ENCODE results near the gene COA1.
"Not testable (repeated sequence)": the region's sequence is repeated elsewhere in the genome, so short reads cannot be mapped to it uniquely, and the experiment has no call there.

Gene COA1

GRCh38 chr7:43632746-43633145 is 96.6 kb downstream of the COA1 start:
- DNase-seq (ENCODE audit: low read depth), result no peak
- no peak overlapping the region for H3K4me3 ChIP-seq (ENCODE audit: control insufficient read depth, low read depth, low read length)
- TF ChIP-seq, protein P1, sequence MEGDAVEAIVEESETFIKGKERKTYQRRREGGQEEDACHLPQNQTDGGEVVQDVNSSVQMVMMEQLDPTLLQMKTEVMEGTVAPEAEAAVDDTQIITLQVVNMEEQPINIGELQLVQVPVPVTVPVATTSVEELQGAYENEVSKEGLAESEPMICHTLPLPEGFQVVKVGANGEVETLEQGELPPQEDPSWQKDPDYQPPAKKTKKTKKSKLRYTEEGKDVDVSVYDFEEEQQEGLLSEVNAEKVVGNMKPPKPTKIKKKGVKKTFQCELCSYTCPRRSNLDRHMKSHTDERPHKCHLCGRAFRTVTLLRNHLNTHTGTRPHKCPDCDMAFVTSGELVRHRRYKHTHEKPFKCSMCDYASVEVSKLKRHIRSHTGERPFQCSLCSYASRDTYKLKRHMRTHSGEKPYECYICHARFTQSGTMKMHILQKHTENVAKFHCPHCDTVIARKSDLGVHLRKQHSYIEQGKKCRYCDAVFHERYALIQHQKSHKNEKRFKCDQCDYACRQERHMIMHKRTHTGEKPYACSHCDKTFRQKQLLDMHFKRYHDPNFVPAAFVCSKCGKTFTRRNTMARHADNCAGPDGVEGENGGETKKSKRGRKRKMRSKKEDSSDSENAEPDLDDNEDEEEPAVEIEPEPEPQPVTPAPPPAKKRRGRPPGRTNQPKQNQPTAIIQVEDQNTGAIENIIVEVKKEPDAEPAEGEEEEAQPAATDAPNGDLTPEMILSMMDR (conservative IDR thresholded peaks at IDR 0.05; ENCODE audit: control insufficient read depth, insufficient read depth, low read depth, low read length), result no peak

DNA sequence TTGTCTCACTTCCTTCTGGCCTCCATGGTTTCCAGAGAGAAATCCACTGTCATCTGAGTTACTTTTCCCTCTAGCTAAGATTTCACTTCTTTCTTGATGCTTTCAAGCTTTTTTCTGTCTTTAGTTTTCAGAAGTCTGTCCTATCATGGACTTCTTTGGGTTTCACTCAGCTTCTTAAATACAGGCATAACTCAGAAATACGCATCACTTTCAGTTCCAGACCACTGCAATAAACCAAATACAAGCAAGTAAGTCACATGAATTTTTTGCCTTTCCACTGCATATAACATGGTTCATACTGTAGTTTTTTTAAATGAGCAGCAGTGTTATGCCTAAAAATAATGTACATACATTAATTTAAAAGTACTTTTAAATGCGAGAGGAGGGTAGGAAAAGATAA is 97.8 kb downstream of the COA1 start:
- no peak overlapping the region for H3K4me3 ChIP-seq (ENCODE audit: control insufficient read depth, low read depth, low read length)
- TF ChIP-seq, protein P1 (conservative IDR thresholded peaks at IDR 0.05; ENCODE audit: control insufficient read depth, insufficient read depth, low read depth, low read length), result no peak
- DNase-seq (ENCODE audit: low read depth), result no peak

DNA sequence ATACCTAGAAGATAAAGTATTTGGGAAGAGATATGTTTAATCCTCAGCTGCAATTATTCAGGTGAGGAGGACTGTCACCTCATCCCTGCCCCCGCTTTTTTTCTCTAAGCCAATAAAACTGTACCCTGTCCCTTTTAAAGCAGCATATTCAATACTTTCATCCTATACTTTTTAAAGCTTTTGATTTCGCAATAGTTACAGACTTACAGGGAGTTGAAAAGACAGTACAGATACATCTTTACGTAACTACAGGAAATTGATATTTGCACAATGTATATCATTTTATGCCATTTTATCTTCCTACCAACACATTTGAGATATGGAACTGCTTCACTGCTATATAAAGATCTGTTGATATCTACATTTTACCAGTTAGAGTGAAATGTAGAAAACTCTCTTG is 98.8 kb downstream of the COA1 start:
- TF ChIP-seq, protein P1 (conservative IDR thresholded peaks at IDR 0.05; ENCODE audit: control insufficient read depth, insufficient read depth, low read depth, low read length), result no peak
- DNase-seq (ENCODE audit: low read depth), result no peak
- no peak overlapping the region for H3K4me3 ChIP-seq (ENCODE audit: control insufficient read depth, low read depth, low read length)

- TF ChIP-seq, protein P1 (conservative IDR thresholded peaks at IDR 0.05; ENCODE audit: control insufficient read depth, insufficient read depth, low read depth, low read length), result no peak
- no peak overlapping the region for H3K4me3 ChIP-seq (ENCODE audit: control insufficient read depth, low read depth, low read length)
- no peak for DNase-seq (ENCODE audit: low read depth)
Measured at GRCh38 chr7:43629857-43630256, 99.5 kb downstream of the COA1 start.

GRCh38 chr7:43628431-43628830 is 100.9 kb downstream of the COA1 start:
- DNase-seq (ENCODE audit: low read depth), result no peak
- no peak overlapping the region for H3K4me3 ChIP-seq (ENCODE audit: control insufficient read depth, low read depth, low read length)
- TF ChIP-seq, protein P1 (conservative IDR thresholded peaks at IDR 0.05; ENCODE audit: control insufficient read depth, insufficient read depth, low read depth, low read length), result no peak

GRCh38 chr7:43627798-43628197 is 101.5 kb downstream of the COA1 start:
- not testable (repeated sequence) for H3K4me3 ChIP-seq (ENCODE audit: control insufficient read depth, low read depth, low read length); DNase-seq (ENCODE audit: low read depth)

GRCh38 chr7:43626695-43627094 is 102.6 kb downstream of the COA1 start:
- TF ChIP-seq, protein P1 (conservative IDR thresholded peaks at IDR 0.05; ENCODE audit: control insufficient read depth, insufficient read depth, low read depth, low read length), result no peak
- H3K4me3 ChIP-seq (ENCODE audit: control insufficient read depth, low read depth, low read length), result no peak overlapping the region
- no peak for DNase-seq (ENCODE audit: low read depth)
